HG03432 (cell line): ENCODE data around the gene TSN.

ENCODE experiments used
- ATAC-seq: cut with Tn5 transposase; IDR thresholded peaks from one replicate; pipeline ENCODE4 v1.9.1; 2021; ENCODE audit warnings: mild to moderate bottlenecking, moderate library complexity; ENCODE audit not compliant: unreplicated experiment

TSN gene

DNA sequence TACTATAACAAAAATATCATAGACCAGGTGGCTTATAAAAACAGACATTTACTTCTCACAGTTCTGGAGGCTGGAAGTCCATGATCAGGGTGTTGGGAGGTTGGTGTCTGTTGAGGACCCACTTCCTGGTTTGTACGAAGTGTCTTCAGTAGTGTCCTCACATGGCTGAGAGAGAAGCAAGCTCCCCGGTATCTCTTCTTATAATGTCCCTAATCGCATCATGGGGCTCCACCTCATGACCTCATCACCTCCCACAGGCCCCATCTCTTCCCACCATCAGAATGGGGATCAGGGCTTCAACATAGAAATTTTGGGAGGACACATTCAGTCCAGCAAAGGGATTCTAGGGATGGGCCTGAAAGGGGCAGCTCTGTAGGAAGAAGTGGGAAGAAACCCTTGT is 14.0 kb upstream of the TSN start:
- no peak for ATAC-seq

DNA sequence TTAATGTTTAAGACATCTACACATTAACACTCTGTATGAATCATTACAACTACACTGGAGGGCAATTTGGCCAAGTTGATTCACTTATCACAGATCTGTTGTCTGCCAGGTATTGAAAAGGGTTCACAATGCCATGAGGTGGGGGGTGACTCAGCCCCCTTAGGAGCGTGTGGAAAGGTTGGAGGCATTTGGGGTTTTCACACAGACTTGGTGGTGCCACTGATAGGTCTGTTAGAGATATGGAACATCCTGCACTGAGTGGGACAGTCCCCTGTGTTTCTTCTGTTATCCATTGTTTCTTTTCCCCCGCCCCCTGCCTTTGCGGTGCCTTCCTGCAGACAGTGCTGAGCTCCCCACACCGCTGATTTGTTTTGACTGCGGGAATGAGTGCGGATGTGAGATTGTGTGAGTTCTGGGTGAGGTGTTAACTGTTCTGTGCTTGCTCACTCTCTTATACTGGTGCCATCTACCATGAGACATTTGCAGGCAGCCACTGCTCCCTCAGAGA is 9.3 kb upstream of the TSN start:
- ATAC-seq = no peak

DNA sequence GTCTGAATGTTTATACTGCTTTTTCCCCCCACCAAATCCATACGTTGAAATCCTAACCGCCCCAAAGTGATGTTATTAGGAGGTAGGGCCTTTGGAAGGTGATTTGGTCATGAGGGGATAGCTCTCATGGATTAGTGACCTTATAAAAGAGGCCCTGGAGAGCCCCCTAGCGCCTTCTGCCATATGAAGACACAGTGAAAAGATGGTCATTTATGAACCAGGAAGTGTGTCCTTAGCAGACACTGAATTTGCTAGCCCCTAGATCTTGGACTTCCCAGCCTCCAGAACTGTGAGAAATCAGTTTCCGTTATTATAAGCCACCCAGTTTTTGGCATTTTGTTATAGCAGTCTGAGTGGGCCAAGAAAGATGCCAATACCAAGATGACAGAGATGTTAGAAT is 7.2 kb upstream of the TSN start:
- no peak for ATAC-seq

DNA sequence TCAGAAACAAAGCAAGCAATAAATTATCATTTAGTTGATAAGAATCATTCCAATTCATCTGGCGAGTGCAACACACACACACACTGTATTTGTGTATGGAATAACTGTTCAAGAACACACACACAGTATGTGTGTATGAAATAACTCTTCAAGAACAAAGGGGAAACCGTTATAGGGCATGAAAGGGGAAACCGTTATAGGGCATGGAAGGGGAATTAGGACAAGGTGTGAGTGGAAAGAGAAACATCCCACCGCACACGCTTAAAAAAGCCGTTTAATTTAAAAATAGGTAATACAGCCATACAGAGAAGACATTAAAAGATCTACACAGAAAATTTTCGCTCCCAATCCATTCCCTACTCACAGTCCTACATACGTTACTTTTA is 607 bp upstream of the TSN start:
- peak; percentile 0 for ATAC-seq

DNA sequence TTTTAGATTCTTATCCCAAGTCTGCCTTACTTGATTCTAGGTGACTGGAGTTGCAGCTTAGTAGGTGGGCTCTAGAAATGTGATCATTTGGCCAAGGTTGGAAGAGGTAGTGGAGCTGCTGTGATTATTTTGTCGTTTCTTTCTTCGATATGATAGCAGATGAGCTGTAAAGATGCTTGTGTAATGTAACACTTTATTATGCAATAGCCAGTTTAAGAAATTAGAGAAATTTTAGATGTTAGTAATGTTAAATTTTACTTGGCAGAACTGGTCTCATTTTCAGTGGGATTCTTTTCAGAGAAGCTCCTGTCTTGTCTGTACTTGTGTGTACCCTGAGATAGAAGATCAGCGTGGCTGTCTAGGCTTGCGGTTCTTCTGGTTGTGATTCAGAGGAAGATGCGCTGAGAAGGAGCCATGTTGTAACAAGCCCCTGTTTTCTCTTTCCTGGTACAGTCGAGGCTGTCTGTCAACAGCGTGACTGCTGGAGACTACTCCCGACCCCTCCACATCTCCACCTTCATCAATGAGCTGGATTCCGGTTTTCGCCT is 9.3 kb downstream of the TSN start:
- ATAC-seq = no peak

DNA sequence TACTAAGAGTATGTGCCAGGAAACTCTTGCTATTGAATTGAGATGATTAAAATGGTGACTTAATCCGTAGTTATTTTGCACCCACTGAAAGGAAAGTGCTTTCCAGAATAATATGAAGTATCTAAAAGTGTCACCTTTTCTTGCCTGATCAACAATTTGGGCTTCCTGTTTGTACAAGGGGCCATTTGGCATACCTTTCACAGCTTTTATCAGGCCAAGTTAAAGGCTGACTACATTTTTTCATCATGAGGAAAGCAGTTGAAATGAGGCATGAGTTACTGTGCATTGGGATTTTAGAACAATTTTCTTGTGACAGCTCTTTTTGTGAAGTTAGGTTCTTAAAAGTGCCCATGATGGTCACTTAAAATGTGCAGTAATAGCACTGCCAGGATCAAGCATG is 11.2 kb downstream of the TSN start:
- no peak for ATAC-seq

DNA sequence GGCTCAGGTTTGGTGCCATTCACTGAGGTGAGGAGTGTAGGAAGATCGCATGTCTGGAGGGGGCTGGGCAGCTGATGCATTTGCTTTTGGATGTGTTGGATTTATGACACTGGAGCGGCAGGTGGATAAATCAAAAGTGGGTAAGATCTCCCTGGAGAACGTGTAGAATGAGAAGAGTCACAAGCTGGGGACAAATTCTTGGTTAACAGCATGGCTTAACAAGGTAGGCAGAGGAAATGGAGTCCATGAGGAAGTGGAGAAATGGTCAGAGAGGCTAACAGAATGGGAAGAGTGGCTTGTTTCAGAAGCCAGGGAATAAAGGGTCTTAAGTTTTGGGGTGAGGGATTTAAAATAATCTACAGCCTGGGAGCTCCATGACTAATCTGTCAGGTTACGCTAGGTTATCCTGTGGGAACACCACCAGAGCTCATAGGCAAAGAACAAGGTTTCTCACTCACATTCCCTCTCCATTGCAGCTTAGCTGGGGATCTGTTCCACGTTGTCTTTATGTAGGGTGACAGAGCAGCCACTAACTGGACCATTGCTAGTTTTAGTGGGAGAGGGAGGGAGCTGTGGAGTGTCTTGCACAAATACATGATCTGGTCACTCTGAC is 12.8 kb downstream of the TSN start:
- ATAC-seq = no peak

DNA sequence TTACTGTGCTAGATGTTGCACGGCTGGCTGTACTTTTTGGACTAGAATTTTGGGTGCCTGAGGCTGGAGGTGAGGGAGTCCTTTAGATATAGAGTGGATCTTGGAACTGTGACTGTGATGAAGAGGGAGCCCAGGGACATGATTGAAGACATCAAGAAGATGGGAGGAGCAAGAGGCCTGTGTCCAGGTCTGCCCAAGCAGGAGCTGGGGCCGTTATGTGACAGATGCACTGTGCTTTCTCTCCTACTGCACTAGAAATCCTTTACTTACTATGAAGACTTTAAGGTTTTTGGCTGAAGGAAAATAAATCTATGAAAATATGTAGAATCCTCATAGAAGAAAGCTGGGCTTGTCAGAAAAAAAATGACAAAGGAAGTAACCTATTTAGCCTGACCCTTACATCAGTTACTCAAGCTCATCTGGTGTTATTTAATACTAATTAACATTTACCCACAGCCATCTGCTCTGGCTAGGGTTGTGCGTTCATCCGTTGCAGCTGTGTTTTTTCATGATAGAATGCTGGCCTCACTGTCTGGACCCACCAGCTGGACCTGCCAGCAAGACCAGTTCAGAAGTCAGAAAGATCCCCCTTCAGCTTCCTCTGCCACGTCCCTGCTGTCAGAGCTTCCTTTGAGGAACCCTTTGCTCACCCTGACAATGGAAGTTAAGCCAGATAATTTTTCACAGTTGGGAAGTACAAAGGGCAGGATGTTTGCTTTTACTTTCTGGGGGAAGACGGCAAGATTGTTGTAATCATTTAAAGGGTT is 16.7 kb downstream of the TSN start:
- ATAC-seq = no peak

DNA sequence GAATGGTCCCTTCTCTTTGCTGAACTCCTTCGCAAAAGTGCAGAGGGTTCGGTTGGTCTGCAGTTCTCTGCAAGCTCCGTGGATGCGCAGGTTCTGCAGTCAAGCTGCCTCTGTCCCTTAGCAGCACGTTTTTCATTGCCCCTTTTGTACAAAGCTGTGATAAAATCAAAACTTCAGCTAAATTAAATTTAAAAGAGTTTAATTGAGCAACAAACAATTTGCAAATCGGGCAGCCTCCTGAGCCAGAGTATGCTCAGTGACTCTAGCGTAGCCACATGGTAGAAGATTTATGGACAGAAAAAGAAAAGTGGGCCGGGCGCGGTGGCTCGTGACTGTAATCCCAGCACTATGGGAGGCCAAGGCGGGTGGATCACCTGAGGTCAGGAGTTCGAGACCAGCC is 18.8 kb downstream of the TSN start:
- no peak for ATAC-seq

DNA sequence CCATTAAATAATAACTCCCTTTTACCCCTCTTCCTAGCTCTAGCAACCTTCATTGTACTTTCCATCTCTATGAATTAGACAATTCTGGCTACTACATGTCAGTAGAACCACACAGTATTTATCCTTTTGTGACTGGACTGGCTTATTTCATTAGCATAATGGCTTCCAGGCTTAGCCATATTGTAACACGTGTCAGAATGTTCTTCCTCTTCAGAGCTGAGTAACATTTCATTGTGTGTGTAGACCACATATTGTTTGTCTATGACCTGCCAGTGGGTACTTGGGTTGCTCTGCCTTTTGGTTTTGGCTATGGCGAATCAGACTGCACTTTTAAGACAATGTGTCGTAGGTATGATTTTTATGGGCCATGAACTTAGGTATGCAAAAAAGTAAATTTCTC is 20.9 kb downstream of the TSN start:
- no peak for ATAC-seq

DNA sequence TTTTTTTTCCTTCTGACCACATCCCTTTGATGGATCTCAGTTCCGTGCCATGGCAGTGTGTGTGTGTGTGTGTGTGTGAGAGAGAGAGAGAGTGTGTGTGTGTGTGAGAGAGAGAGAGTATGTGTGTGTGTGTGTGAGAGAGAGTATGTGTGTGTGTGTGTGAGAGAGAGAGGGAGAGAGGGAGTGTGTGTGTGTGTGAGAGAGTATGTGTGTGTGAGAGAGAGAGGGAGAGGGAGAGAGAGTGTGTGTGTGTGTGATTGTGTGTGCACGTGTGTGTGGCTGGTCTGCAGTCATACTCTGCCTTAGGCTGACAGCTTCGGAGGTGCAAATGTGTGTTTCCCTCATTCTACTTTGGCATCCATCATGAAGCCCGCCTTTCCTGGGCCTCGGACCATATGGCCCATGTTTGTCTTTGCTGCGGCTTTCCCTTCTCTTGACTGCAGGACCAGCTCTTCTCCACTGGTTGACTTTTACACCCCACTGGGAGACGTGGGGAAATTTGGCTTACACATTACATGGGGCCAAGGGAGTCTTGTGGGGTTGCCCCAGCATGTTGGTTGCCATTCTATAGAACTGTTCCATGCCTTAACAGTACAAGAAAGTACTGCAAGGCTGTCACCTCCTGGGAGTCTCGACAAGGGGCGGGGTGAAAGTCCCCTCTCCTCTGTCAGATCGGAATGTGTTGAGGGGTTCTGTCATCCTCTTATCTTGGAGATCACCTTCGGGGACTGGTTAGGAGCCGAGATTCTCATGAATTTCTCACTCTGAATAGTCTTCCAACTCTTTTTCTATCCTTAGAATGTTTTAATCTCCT is 21.6 kb downstream of the TSN start:
- ATAC-seq = peak; percentile 52

DNA sequence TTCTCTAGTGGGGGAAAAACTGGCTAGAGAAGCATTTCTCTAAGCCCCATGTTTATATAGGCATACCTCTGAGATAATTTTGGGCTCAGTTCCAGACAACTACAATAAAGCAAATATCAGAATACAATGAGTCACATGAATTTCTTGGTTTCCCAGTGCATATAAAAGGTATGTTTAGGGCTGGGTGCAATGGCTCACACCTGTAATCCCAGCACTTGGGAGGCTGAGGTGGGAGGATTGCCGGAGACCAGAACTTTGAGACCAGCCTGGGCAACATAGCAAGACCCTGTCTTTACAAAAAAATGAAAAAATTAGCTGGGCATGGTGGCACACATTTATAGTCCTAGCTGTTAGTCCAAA is 22.2 kb downstream of the TSN start:
- no peak for ATAC-seq

DNA sequence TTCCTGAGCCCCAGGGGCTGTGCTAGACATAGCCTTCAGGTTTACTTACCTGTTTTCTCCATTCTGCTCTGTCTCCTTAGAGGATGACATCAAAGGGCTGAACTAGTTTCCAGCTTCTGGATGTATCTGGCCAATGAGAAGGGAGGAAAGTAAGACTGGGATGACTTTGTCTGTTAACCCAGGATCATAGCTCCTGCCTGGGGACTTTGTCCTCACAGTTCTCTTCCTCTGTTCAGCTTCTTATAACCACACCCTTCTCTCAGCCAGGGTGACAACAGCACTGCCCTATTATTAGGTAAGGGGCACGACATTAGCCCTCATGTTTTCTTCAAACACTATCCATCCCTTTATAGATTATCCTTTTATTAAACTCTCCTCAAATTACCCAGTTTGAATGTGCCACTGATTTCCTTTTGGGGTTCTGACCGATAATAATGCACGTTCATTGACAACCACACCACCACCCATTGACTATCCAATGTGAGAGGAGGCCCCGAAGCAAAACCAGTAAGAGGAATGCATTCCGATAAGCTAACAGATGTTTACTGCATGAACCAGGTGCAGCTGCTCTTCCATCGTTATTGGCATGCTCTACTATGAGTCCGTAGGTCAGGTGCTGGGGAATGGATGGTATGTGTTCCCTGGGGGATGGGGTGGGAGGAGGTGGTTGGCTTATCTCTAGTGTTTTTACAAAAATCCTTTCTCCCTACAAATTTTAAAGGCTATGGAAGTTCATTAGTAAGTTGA is 23.5 kb downstream of the TSN start:
- no peak for ATAC-seq

DNA sequence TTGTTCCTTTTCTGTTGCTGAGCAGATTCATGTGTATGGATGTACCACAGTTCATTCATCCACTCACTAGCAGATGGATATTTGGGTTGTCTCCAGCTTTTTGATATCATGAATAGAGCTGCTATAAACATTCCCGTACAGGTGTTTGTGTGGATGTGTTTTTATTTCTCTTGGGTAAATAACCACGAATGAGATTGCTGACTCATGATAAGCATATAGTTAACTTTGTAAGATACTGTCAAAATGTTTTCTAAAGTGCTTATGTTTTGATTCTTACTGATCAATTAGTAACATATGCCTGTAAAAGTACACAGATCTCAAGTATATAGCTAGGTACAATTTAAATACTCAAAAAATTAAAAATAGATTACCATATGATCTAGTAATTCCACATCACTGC is 27.7 kb downstream of the TSN start:
- ATAC-seq = no peak

DNA sequence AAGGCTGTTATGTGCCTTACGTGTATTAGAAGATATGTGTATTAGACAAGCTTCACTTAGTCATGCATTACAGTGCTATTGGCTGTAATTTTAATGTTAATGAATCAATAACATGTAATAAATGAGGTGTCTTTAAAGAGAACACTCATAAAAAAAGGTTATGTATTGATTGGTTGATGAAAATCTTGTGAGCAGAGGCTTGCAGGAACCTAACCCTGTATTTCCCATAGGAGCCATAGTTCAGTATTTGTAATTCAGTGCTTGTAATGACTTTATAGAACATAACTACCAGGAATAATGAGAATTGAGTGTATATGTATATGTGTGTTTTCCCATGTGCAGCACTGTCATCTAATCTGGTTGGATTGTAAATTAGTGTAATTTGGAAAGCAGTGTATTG is 33.2 kb downstream of the TSN start:
- no peak for ATAC-seq

DNA sequence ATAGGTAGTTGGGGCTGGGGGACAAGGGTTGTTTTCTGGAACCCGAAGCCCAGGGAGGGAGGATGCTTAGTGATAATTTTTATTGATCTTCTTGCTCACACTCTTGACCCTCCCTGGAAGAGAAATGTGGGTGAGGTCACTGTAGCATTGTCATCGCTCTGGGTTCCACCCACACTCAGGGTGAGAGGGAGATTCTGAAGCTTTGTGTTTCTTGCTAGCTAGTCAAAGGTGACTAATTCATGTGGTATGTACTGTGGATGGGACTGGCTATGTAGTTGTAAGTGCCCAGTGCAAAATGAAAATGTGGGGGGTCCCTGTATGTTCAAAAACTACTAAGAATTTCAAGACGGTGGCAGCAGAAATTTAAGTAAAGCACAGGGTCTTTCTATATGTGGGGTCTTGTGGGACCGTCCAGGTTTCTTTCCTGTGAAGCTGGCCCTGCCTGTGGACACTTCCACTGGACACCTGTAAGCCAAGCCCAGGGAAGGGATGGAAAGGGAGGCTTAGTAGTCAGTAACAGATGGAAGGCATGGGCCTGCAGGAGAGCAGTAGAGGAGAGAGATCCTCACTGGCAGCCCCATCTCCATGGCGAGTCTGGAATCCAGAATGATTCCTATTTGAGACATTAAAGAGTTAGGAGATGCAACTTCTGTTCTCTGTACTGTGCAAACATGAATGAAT is 35.0 kb downstream of the TSN start:
- no peak for ATAC-seq

DNA sequence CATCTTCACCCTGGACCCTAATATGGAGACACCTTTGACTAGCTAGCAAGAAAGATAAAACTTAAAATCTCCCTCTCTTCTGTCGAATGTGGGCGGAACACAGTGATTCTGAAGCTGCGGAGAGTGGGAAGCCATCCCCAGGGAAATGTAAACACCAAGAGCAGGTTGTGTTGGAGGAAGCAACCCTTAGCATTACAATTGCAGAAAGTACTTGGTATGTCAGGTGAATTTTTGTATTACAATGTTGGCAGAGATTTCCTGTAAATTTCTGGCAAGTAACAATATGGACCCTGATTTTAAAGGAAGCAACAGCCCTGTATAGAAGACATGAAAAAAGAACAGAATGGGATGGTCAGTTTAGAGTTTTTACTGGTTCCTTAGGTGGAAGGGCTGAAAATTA is 35.8 kb downstream of the TSN start:
- no peak for ATAC-seq

DNA sequence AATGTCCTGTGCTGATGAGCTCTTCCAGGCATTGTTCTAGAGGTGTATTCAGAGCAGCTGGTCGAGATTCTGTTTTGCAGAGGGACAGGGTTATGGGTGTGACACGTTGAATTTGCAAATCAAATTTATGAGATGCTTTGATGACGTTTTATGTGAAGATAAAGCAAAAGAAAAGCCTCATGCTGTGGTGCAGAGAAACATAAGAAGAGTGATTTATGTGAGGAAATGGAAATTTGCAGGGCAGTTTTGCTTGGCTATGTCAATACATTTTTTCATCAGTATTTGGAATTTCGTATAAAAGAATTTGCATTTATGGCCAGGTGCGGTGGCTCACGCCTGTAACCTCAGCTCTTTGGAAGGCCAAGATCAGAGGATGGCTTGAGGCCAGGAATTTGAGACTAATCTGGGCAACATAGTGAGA is 36.4 kb downstream of the TSN start:
- ATAC-seq = no peak

DNA sequence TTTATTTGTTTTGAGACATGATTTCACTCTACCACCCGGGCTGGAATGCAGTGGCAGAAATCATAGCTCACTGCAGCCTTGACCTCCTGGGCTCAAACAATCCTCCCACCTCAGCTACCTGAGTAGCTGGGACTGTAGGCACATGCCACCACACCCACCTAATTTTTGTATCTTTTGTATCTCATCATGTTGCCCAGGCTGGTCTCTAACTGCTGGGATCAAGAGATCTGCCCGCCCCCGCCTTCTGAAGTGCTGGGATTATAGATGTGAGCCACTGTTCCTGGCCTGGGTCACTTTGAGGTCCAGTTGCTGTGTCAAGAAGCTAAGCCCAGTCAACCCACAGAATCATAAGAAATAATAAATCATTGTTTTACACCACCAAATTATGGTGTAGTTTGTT is 38.4 kb downstream of the TSN start:
- no peak for ATAC-seq

DNA sequence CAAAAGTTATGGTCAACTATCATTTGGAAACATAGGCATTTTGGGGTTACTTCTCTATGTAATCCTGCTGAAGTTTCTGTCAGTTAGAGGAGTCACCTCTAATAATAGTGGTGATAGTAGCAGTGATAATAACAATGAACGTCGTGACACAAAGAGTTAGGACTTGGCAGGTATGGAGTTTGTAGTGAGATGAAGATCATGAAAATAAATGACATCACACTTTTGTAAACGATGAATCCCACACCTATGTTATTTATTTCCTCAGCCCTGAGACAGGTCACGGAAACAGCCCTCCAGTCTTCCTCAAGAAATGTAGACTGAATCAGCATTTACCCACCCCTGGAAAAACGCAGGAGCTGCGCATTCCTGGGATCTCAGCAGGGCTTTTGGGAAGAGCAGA is 38.8 kb downstream of the TSN start:
- no peak for ATAC-seq
